Measurements from ENCODE around the gene MRPS27.

Gene MRPS27

GRCh38 chr5:72255237-72255636, 64.8 kb downstream of the MRPS27 start:
- TF ChIP-seq CTCF (IDR thresholded peaks at IDR 0.05; ENCODE audit: borderline replicate concordance, insufficient read depth, low read depth, low read length): no peak
- H3K4me3 ChIP-seq (ENCODE audit: low read depth, low read length): no peak overlapping the region

GRCh38 chr5:72252574-72253155, 67.4 kb downstream of the MRPS27 start:
- no peak for TF ChIP-seq CTCF (IDR thresholded peaks at IDR 0.05; ENCODE audit: borderline replicate concordance, insufficient read depth, low read depth, low read length)

GRCh38 chr5:72252008-72252407, 68.0 kb downstream of the MRPS27 start:
- H3K4me3 ChIP-seq (ENCODE audit: low read depth, low read length): no peak overlapping the region
- TF ChIP-seq CTCF (IDR thresholded peaks at IDR 0.05; ENCODE audit: borderline replicate concordance, insufficient read depth, low read depth, low read length): no peak

More at GRCh38 chr5:72252574-72253155, 67.4 kb downstream of the MRPS27 start:
- H3K4me3 ChIP-seq (ENCODE audit: low read depth, low read length): no peak overlapping the region

- H3K4me3 ChIP-seq (ENCODE audit: low read depth, low read length): no peak overlapping the region
- TF ChIP-seq CTCF (IDR thresholded peaks at IDR 0.05; ENCODE audit: borderline replicate concordance, insufficient read depth, low read depth, low read length): no peak
Measured at GRCh38 chr5:72251386-72251785, 68.7 kb downstream of the MRPS27 start.

GRCh38 chr5:72248410-72248981, 71.5 kb downstream of the MRPS27 start:
- no peak overlapping the region for H3K4me3 ChIP-seq (ENCODE audit: low read depth, low read length)
- no peak for TF ChIP-seq CTCF (IDR thresholded peaks at IDR 0.05; ENCODE audit: borderline replicate concordance, insufficient read depth, low read depth, low read length)

GRCh38 chr5:72246954-72247442, 73.0 kb downstream of the MRPS27 start:
- no peak overlapping the region for H3K4me3 ChIP-seq (ENCODE audit: low read depth, low read length)
- TF ChIP-seq CTCF (IDR thresholded peaks at IDR 0.05; ENCODE audit: borderline replicate concordance, insufficient read depth, low read depth, low read length): no peak

GRCh38 chr5:72245951-72246532, 74.0 kb downstream of the MRPS27 start:
- TF ChIP-seq CTCF (IDR thresholded peaks at IDR 0.05; ENCODE audit: borderline replicate concordance, insufficient read depth, low read depth, low read length): no peak
- H3K4me3 ChIP-seq (ENCODE audit: low read depth, low read length): no peak overlapping the region

All from GM12875 (cell line).